HG03354 (cell line): ENCODE measurements around the gene ZBTB42.

Experiments used
- ATAC-seq: cut with Tn5 transposase; IDR thresholded peaks from one replicate; pipeline ENCODE4 v1.9.1; 2021; ENCODE audit warnings: mild to moderate bottlenecking; ENCODE audit not compliant: unreplicated experiment, poor library complexity, severe bottlenecking

ZBTB42 gene

DNA sequence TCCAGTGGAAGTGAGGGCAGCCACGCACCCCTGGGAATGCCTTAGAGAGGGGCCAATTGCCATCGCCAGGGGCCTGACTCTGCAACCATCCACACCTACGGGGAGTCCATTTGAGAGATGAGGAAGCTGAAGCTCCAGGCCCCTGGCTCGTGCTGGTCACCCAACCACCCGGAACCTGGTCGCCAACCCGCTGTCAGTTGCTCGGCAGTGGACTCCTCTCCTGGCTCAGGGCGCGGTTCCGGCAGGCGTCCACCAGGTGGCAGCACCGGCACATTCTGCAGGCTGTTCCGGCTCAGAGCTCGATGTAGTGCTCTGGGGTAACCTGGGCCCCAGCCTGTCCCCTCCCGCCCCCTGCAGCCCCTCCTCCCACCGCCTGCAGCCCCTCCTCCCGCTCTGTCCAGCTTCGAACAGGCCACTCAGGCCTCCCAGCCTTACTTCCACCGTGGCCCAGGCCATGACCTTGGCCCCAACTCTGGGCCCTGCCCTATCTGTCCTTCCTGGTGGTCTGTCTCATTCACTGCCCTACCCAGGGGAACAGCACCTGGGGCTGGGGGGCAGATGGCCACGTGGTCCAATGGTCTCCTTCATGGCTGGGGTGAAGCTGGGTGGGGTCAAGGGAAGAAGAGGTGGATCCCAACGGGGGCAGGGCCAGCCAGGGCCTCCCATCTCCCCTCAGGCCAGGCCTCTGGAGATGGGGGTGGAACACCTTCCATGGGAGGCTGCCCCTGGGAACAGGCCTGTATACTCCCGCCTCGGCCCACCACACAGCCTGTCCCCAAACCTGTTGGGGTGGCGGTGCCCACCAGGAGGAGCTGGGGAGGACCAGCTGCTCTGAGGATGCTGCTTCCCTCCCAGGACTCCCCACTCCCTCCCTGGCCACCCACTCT lies 32.2 kb upstream of the ZBTB42 start:
- ATAC-seq = peak; percentile 81

DNA sequence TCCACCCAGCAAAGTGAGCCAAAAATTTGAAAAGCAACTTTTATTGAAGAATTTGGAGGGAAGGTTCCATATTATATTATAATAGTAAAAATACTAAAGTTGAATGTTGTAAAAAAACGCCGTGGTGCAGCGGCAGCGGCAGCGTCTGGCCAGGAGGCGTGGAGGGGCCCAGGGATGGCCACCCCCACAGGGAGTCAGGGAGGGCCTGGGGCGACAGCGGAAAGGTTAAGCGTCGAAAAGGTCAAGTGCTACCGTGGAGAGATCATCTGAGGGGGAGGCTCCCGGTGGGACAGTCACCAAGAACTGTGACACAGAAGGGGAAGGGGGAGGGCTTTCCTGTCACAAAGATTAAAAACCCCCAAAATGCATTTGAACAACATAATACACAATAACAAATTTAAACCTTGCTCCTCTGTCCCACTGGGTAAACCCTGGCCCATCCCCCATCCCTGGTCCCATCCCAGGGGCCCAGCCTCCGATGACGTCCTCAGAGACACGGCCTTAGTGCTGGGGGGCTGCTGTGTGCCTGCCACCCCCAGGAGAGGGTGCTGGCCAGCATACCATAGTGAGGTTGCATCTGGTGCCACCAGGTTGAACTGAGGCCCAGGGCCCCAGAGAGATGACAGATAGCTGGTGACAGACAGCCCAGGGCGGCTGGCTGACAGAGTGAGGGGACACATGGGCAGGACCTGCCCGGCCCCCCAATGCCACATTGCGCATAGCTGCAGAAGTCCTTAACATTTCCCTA lies 31.4 kb upstream of the ZBTB42 start:
- ATAC-seq = no peak

DNA sequence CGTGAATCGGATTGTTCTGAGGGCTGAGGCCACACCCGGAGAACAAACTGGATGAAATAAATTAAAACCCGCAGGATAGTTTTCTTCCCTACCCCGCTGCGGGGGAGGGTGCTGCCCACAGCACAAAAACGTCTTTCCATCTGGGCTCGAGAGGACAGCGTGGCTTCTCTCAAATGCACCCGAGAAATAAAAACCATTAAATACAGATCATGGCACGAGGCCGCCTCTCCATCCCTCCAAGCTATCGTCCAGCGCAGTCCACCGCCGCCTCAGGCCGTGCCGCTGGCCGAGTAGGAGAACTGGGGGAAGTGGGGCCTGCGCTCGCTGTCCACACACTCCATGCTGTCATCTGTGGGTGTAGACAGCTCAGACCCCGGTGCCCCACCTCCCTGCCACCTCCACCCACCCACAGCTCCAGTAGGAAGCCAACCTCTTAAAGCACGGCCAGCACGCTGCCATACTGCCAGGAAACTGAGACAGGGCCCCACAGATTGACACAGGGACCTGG lies 30.8 kb upstream of the ZBTB42 start:
- ATAC-seq = no peak

DNA sequence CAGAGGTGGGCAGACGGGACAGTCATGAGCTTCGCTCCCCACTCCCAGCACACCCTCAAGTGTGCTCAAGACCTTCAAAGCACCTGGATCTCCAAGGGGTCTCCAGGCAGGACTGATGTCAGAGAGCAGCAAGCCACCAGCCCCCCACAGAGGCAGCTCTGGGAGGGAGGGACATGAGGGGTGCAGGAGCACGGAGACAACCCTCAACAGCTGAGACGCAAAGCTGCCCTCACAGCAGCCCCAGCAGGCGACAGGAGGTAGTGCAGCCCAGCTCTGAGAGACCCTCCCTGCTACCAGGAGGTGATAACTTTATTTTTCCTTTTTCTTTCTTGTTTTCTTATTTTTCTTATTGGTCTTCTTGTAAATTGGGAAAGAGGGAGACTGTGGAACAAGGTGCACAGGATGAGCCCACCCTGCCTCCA lies 30.0 kb upstream of the ZBTB42 start:
- ATAC-seq = no peak

DNA sequence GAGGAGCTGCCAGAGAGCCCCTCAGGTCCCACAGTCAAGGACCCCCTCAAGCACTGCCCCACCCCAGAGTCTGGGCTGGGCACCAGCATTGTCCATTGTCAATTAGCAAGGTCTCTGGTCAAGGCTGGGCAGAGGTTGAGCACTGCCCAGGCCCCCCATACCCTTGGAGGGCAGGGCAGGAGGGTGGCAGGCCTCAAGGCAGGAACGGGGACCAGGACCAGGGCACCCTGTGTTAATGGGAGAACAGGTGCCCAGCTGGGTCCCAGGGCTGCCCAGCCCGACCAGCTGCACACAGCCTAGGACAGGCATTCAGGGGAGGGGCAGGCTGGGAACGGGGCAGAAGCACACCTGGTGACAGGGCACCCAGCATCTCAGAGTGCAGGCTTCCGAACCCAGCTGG lies 29.5 kb upstream of the ZBTB42 start:
- no peak for ATAC-seq

DNA sequence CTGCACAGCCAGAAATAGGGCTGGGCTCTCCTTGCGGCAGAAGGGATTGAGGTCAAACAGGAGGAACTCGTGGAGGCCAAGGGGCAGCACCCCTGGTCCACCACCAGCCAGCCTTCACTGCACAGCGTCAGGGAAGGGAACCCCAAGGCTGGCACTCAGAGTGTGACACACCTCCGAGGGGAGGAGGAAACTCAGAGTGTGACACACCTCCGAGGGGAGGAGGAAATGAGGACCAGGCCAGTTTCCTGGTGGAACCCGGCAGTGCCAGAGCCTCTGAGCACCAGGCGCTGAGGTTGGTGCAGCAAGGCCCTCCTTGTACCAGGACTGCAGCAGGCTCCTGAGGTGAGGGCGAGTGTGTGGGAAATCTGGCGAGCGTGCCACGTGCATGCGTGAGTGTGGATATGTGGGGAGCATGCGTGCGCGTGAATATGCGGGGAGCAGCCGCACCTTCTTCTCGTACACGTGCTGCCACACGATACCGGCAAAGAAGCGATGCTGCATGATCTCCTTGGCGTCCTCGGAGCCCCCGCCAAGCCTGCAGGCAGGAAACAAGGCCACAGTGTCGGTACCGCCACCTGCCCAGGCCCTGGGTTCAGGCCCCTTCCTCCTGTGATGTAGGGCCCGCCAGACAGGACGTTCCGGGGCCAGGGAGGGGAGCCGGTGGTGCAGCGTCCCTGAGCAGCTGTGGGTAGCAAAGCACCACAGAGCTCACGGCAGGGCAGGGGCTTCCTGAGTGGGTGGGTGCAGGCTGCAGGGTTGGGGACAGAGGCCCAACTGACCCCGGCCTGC lies 28.8 kb upstream of the ZBTB42 start:
- ATAC-seq = no peak

DNA sequence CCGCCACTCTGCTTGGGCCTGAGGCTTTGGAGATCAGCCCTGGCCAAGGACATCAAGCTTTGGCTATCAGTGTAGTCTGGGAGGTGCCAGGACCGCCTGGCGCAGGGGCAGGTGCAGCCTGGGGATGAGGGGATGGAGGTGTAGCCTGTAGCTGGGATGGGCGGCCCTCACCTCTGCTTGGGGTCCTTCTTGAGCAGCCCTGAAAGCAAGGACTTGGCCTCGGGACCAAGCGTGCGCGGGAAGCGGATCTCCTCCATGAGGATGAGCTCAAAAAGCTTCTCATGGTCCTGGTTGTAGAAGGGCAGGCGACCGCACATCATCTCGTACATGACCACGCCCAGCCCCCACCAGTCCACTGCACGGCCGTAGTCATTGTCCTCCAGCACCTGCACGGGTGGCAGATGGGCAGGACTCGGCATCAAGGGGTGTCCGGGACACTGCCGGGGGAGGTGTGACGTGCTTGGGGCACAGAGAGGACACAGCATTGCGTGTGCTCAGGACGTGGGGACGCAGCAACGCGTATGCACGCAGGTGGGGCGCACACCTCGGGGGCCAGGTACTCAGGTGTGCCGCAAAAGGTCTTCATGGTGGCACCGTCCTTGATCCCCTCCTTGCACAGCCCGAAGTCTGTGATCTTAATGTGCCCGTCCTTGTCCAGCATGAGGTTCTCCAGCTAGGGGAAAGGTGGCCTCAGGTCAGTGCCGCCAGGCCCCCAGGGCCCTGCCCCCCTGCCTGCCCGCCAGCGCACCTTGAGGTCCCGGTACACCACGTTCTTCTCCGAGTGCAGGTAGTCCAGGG lies 28.0 kb upstream of the ZBTB42 start:
- ATAC-seq = no peak

DNA sequence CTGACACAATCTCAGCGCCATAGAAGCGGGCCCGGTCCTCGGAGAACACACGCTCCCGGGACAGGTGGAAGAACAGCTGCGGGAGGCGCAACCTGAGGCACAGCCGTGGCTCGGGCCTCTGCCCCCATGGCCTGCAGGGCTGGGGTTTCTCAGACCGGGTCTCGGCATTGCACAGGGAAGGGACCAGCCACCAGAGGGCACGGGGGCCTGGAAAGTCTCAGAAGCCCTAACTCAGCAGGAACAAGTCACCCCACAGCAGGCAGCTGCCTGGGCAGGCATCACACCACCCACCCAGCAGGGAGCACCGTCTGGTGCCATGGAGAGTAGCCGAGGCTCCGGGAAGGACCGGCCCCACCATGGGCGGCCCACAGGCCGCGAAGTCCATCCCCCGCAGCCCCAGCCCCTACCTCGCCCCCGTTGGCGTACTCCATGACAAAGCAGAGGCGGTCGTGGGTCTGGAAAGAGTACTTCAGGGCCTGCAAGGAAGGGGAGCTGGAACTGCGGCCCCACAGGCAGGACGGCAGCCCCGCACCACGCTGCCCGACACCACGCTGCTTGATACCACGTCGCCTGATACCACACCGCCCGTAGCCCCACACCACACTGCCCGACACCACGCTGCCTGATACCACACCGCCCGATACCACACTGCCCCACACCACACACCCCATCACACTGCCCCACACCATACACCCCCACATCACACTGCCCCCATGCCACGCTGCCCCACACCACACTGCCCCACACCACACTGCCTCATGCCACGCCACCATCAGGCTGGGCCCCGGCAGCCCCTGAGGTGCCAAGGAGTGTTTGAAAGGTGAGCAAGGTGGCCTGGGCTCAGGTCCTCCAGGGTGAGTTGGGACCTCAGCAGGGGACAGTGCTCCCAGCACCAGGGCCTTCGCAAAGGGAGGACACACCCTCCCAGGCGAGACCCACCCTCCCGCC lies 27.1 kb upstream of the ZBTB42 start:
- ATAC-seq = no peak

DNA sequence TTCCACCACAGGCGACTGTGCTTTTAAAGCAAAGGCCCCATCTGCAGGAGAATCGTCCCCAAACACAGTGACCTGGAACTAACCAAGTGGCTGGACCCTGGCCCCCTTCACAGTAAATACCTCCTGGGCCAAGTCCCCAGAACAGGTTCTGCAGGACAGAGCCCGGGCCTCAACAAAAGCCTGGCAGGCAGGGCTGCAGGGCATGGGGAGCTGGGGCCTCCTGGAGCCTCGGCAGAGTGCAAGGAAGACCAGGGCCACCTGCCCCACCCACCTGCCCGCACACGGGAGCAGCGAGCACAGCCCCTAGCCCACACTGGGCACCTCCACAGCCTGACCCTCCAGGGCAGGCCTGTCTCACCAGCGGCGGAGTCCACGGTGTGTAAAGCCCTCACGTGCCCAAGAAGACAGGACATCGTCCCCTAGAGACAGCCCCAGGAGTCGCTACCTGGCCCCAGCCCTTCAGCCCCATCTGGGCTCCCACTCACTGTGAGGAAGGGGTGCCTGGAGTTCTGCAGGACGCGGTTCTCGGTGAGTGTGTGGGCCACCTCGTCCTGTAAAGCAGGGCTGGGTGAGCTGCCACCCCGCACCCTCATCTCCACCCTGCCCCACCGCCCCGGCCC lies 26.3 kb upstream of the ZBTB42 start:
- ATAC-seq = no peak

DNA sequence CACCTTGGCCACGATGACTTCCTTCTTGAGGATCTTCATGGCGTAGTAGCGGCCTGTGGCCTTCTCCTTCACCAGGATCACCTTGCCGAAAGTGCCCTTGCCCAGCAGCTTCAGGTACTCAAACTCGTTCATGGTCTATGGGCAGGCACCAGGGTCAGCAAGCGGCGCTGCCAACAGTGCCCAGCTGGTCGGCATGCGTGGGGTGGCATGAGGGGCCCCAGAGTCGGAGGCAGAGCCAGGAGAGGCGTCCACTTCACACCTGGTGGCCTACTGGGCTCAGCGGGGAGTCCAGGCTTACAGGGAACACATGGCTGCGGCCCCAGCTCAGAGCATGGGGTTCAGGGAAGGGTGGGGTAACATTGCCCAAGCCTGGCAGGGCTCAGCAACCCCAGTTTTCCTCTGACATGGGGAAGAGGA lies 25.8 kb upstream of the ZBTB42 start:
- no peak for ATAC-seq

DNA sequence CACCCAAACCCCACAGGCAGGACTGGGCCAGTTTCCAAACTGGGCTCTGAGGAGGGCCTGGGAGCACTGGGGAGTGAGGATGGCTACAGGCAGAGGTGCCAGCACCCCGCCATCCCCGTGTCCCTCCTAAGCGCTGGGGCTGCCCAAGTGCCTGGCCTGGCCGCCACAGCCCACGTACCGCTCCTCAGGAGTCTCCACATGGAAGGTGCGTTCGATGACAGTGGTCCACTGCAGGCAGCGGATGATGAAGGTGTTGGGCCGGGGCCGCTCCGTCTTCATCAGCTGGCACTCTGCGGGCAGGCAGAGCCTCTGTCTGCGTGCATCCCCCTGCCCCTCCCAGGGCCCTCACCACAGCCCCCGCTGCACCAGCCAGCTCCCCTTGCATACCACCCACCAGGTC lies 24.4 kb upstream of the ZBTB42 start:
- ATAC-seq = no peak

DNA sequence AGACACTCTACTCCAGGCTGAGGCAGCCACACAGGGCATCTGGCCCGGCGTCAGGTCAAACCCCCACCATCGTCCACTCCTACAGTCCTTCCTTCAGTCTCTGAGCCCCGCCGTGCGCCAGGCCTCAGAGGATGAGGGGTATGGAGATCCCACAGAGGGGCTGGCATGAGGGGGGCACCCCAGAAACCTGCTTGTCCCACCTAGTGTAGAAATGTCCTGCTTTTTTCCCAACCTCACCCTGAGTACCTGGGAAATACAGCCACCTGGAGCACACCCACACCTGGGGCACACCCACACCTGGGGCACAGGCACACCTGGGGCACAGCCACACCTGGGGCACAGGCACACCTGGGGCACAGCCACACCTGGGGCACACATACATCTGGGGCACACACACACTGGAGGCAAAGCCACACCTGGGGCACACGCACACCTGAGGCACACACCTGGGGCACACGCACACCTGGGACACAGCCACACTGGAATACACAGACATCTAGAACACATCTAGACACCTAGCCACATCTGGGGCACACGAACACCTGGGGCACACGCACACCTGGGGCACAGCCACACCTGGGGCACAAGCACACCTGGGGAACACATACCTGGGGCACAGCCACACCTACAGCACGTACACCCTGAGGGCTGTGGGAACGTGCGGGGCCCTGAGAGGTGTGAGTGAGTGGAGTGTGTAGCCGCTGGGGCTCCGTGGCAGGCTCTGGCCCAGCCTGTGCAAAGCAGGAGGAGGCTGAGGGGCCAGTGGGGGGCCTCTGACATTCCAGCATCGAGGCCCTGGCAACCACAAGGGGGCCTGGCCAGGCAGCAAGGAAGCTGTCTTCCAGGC lies 23.7 kb upstream of the ZBTB42 start:
- ATAC-seq = no peak

DNA sequence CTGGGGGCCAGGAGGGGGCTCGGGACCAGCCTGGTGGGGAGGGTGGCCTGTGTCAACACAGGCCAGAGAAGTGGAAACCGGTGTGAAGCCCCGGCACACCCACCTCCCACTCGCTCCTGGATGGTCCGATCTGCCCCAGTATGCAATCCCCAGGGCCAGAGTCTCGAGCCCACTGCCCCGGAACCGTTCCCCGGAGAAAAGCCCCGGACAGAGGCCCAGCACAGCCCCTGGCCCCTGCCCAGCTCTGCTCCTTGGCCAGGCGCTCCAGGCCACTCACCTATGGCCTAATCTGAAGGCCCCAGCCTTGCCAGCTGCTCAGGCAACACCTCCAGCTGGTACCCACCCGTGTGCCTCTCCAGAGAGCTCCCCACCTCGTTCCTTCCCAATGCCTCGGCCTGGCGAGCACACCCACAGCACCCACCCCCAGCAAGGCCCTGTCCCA lies 23.1 kb upstream of the ZBTB42 start:
- no peak for ATAC-seq

DNA sequence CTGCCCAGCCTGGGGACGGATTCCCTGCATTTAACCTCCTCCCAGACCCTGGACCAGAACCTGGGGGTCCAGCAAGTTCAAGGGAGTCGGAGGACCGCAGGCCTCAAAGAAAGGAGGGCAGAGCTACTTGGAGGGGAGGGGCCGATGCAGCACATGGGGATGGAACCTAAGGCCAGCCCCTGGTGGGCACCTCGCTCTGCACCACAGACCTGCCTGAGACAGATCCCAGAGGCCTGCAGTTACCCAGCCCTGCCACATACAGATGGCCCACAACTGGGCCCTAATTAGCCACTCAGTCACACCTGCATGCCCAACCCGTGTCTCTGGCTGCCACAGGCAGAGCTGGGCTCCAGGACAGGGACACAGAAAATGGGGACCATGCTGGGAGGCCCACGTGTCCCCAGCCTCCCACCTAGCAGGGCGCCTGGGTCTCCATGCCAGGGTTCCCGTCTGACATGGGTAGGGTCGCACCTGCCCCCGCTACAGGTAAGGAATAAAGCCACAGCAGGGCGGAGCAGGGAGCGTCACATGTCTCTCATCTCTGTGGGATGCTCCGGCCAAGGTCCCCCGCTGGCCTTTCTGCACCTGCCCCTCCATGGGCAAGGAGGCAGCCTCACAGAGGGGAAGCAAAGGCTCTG lies 22.1 kb upstream of the ZBTB42 start:
- no peak for ATAC-seq

DNA sequence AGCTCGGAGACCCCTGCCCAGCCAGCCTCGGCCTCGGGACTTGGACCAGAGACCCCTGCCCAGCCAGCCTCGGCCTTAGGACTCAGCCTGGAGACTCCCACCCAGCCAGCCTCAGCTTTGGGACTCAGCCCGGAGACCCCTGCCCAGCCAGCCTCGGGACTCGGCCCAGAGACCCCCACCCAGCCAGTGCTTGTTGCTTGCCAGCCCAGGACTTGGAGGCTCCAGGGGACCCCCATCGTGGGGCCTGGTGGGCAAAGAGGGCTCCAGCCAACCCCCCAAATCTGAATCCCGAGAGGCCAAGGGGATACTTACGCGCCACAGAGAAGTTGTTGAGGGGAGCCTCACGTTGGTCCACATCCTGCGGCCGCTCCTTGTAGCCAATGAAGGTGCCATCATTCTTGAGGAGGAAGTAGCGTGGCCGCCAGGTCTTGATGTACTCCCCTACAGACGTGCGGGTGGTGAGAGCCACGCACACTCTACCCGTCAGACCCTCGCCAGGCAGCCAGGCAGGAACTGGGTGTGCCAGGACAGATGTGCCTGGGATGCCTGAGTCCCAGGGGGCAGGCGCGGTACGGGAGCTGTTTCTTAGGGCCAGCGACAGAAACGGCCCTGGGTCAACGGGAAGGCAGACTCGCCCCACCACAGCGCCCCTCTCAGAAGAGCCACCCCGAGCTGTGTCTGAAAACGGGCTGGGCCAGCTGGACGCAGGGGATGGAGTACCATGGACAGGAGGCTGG lies 21.0 kb upstream of the ZBTB42 start:
- no peak for ATAC-seq

DNA sequence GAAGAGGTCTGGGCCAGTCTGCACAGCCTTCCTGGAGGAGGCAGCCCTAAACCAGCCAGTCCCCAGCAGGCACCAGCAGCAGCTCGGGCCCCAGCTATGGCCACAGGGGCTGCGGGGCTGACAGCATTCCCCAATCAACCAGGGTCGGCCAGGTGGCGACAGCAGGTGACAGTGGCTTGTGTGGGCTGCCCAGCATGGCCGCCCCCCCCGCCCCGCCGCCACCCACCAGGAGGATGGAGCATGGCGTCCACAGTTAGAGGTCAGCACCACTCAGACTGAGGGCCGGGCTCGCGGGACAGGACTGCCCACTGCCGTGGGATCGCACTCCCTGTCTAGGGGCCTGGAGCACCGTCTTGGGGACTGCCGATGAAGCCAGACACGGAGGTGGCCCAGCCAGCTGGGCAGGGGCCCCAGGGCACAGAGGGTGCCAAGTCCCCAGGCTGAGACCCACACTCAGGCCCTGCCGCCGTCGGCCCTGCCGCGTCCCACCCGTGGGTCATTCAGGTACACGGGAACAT lies 20.3 kb upstream of the ZBTB42 start:
- ATAC-seq = no peak
